ENCODE results near the gene UTP14A.
"Not testable (repeated sequence)": the region's sequence is repeated elsewhere in the genome, so short reads cannot be mapped to it uniquely, and the experiment has no call there.

UTP14A gene, protein sequence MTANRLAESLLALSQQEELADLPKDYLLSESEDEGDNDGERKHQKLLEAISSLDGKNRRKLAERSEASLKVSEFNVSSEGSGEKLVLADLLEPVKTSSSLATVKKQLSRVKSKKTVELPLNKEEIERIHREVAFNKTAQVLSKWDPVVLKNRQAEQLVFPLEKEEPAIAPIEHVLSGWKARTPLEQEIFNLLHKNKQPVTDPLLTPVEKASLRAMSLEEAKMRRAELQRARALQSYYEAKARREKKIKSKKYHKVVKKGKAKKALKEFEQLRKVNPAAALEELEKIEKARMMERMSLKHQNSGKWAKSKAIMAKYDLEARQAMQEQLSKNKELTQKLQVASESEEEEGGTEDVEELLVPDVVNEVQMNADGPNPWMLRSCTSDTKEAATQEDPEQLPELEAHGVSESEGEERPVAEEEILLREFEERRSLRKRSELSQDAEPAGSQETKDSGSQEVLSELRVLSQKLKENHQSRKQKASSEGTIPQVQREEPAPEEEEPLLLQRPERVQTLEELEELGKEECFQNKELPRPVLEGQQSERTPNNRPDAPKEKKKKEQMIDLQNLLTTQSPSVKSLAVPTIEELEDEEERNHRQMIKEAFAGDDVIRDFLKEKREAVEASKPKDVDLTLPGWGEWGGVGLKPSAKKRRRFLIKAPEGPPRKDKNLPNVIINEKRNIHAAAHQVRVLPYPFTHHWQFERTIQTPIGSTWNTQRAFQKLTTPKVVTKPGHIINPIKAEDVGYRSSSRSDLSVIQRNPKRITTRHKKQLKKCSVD

DNA sequence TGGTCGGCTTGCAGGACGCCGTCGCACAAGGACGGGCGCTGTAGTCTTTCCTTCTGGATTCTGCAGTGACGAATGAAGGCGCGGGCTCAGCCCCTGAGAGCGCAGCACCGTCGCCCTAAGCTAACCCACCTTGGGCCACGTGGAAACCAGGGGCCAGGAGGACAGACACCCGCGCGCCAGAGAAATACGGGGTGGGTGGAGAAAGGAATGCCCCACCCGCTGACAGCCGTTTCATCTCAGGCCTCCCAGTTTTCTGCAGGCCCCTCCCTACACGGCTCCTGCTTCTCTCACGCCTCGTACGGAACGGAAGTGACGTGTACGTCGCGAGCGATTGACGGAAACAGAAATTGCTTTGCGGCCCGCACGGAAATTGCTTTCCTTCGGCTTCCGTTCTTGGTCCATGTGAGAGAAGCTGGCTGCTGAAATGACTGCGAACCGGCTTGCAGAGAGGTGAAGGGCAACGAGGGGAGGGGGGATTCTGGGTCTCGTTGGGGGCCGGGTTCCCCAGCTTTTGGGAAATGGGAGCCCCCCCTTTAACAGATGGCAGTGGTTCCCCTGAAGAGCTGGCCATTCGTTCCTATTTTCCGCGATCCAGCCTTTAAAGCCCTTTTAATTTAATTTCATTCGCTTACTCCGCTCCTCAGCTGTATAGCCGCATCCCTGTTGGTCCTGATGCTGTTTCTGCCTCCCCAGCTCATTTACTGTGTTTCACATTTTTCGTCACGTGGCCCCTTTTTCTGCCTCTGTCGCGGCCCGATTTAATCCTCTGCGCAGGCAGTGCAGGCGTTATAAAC is at the start of gene UTP14A:
Gene UTP14A, plus strand, starts transcription at position 378 of the 794 bp plus-strand sequence. Its CDS starts 47 bp downstream, at position 425.
- Mint-ChIP-seq H3K4me1 (no peaks in the 10 kb centered on the region), H3K27ac (peak within 1 kb of the TSS; percentile 96), H3K36me3 (ENCODE audit: low read depth) (peaks cover 26% of the 10 kb centered on the region), H3K4me3 (peak within 1 kb of the TSS; percentile 96), H3K27me3 (ENCODE audit: low read depth, poor library complexity) (peaks cover 2% of the 10 kb centered on the region), H3K9me3 (peaks cover 30% of the 10 kb centered on the region)
- peak; percentile 75 for DNase-seq
- TF ChIP-seq, protein P1, sequence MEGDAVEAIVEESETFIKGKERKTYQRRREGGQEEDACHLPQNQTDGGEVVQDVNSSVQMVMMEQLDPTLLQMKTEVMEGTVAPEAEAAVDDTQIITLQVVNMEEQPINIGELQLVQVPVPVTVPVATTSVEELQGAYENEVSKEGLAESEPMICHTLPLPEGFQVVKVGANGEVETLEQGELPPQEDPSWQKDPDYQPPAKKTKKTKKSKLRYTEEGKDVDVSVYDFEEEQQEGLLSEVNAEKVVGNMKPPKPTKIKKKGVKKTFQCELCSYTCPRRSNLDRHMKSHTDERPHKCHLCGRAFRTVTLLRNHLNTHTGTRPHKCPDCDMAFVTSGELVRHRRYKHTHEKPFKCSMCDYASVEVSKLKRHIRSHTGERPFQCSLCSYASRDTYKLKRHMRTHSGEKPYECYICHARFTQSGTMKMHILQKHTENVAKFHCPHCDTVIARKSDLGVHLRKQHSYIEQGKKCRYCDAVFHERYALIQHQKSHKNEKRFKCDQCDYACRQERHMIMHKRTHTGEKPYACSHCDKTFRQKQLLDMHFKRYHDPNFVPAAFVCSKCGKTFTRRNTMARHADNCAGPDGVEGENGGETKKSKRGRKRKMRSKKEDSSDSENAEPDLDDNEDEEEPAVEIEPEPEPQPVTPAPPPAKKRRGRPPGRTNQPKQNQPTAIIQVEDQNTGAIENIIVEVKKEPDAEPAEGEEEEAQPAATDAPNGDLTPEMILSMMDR (IDR thresholded peaks at IDR 0.05): no peak

DNA sequence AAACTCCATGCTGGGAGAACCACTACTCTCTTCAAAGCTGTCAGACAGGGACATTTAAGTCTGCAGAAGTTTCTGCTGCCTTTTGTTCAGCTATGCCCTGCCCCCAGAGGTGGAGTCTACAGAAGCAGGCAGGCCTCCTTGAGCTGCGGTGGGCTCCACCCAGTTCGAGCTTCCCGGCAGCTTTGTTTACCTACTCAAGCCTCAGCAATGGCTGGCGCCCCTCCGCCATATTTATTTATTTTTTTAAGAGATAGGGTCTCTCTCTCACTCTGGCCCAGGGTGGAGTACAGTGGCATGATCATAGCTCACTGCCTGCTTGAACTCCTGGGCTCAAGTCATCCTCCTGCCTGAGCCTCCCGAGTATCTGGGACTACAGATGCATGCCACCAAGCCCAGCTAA is 46.8 kb upstream of the UTP14A start:
- H3K4me3 Mint-ChIP-seq; H3K36me3 Mint-ChIP-seq (ENCODE audit: low read depth); H3K4me1 Mint-ChIP-seq; DNase-seq; H3K27ac Mint-ChIP-seq: not testable (repeated sequence)
- peaks cover 18% of the 10 kb centered on the region for H3K27me3 Mint-ChIP-seq (ENCODE audit: low read depth, poor library complexity)
- peaks cover 35% of the 10 kb centered on the region for H3K9me3 Mint-ChIP-seq

DNA sequence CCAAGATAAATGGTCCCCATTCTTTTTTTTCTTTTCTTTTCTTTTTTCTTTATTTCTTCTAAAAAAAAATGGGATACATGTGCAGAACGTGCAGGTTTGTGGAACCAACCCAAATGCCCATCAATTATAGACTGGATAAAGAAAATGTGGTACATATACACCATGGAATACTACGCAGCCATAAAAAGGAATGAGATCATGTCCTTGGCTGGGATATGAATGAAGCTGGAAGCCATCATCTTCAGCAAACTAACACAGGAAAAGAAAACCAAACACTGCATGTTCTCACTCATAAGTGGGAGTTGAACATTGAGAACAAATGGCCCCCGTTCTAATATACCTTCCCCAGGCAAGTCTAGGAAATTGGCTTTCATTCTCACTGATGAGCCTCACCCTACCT is 39.6 kb upstream of the UTP14A start:
- H3K36me3 Mint-ChIP-seq (ENCODE audit: low read depth); H3K27ac Mint-ChIP-seq; H3K4me3 Mint-ChIP-seq; H3K4me1 Mint-ChIP-seq; DNase-seq: not testable (repeated sequence)
- Mint-ChIP-seq H3K27me3 (ENCODE audit: low read depth, poor library complexity) (peaks cover 30% of the 10 kb centered on the region), H3K9me3 (peaks cover 38% of the 10 kb centered on the region)

DNA sequence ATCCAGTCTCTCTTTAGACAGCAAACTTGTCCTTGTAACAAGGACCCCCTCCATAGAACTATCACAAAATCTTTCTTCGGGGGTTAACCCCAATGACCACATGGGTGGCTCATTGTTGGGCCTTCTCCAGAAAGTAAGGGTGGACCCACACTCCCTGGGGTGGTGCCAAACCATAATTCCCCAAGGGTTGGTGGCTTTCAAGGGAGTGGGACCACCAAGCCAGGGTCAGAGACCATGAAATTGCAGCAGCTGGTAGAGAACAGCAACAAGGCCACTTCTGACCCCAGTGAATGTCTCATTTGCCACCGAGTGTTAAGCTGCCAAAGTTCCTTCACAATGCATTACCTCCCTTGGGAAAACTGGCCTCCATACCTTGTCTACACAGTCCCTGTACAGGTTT is 33.4 kb upstream of the UTP14A start:
- Mint-ChIP-seq H3K4me3 (no peak overlapping the region), H3K36me3 (ENCODE audit: low read depth) (no peaks in the 10 kb centered on the region), H3K27me3 (ENCODE audit: low read depth, poor library complexity) (peaks cover 13% of the 10 kb centered on the region), H3K4me1 (no peaks in the 10 kb centered on the region), H3K27ac (no peak overlapping the region), H3K9me3 (peaks cover 56% of the 10 kb centered on the region)
- TF ChIP-seq, protein P1 (IDR thresholded peaks at IDR 0.05): no peak
- no peak for DNase-seq

DNA sequence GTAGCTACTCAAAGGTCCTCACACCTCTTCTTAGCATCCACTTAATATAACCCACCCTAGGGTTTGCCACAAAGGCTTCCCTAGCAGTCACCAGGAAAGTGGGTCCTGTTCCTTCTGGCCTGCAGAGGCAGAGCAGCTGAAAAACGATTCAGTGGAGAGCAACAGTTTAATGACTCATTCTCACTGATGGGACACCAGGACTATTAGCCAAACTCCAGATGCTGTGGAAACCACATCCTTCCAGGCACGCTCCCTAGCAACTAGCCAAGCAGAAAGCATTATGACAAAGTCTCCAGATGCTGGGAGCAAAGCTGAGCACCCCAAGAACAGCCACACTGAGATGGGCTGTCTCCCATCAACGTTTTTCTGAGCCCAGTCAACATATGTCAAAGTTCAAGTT is 30.3 kb upstream of the UTP14A start:
- H3K9me3 Mint-ChIP-seq: peaks cover 46% of the 10 kb centered on the region
- no peak overlapping the region for H3K4me3 Mint-ChIP-seq
- no peaks in the 10 kb centered on the region for H3K4me1 Mint-ChIP-seq
- H3K36me3 Mint-ChIP-seq (ENCODE audit: low read depth): no peaks in the 10 kb centered on the region
- H3K27me3 Mint-ChIP-seq (ENCODE audit: low read depth, poor library complexity): peaks cover 4% of the 10 kb centered on the region
- H3K27ac Mint-ChIP-seq: no peak overlapping the region
- TF ChIP-seq, protein P1 (IDR thresholded peaks at IDR 0.05): no peak
- DNase-seq: no peak

DNA sequence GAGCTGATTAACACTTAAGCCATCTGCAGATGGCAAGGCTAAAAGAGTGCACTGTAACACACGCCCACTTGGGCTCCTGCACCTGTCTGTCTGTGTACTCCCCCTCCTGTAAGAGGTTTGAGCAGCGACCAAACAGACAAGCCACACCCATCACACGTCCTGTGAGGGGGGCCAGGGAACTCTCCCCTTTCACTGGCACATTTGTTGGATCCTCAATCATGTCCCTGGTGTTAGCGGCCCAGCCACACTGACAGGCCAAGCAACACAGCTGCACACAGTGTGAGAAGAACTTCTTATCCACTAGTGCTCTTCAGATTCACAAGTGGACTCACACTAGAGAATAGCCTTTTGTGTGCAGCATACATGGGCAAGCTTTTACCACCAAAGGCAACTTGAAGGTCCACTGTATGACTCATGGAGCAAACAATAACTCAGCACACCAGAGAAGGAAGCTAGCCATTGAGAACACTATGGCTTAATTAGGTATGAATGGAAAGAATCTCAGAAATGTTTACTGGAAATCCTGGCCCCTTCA is 29.1 kb upstream of the UTP14A start:
- TF ChIP-seq, protein P1 (IDR thresholded peaks at IDR 0.05): no peak
- DNase-seq: no peak
- no peaks in the 10 kb centered on the region for H3K27me3 Mint-ChIP-seq (ENCODE audit: low read depth, poor library complexity)
- H3K36me3 Mint-ChIP-seq (ENCODE audit: low read depth): no peaks in the 10 kb centered on the region
- no peak overlapping the region for H3K4me3 Mint-ChIP-seq
- H3K9me3 Mint-ChIP-seq: peaks cover 40% of the 10 kb centered on the region
- no peak overlapping the region for H3K27ac Mint-ChIP-seq
- no peaks in the 10 kb centered on the region for H3K4me1 Mint-ChIP-seq
